Uterus (tissue), 4 donors: Measurements from ENCODE around the gene SYTL2. TPM values are rescaled to one million over a fixed set of nuclear protein-coding genes. Genes with fewer than 3 reads are reported as not detected.

Experiments used
- DNase-seq, 2 donors: peaks; one replicate each; pipeline ENCODE4 v3.0.0-alpha.2; 2019 to 2020
- H3K27ac ChIP-seq, 2 donors: fragments of 200-600 bp; sonication (generic); 1 replicate in 1 of 2; 2 replicates in 1 of 2; pipeline ENCODE4 v1.5.1; 2016 to 2018
- H3K27me3 ChIP-seq, 2 donors: fragments of 200-600 bp; sonication (generic); one replicate each; pipeline ENCODE4 v1.5.1; 2018 to 2019; ENCODE audit warnings: control low read depth in 1 of 2
- H3K36me3 ChIP-seq, 2 donors: fragments of 200-600 bp; sonication (generic); one replicate each; pipeline ENCODE4 v1.5.1; 2019; ENCODE audit warnings: control low read depth in 1 of 2
- H3K4me1 ChIP-seq, 2 donors: fragments of 200-600 bp; sonication (generic); one replicate each; pipeline ENCODE4 v1.5.1; 2018 to 2019; ENCODE audit warnings: control low read depth in 1 of 2
- H3K4me3 ChIP-seq, 2 donors: fragments of 200-600 bp; sonication (generic); 1 replicate in 1 of 2; 2 replicates in 1 of 2; pipeline ENCODE4 v1.5.1; 2018 to 2019; ENCODE audit warnings: mild to moderate bottlenecking in 1 of 2
- H3K9me3 ChIP-seq, 2 donors: fragments of 200-600 bp; sonication (generic); one replicate each; pipeline ENCODE4 v1.5.1; 2019; ENCODE audit warnings: control low read depth in 1 of 2
- POLR2A ChIP-seq, 2 donors: fragments of 450-650 bp; IDR thresholded peaks; one replicate each; pipeline ENCODE4 v1.6.1; 2016; ENCODE audit warnings: antibody characterized with exemption in 2 of 2, mild to moderate bottlenecking in 1 of 2, moderate library complexity in 1 of 2
- intact Hi-C: fragments of 100-400 bp; cut with DNase I; formaldehyde crosslinking; loops from one replicate; pipeline ENCODE4 v1.15.1; 2023; ENCODE audit warnings: low total_unique reads
- total RNA-seq, 4 donors: library from RNA; depleted of rRNA in 3 of 4; stranded (reverse); fragments of >200 nt in 3 of 4; gene quantifications; one replicate each; pipeline versions ENCODE4 v1.1.0 to v1.2.4, GENCODE V29; 2014 to 2023
- TF ChIP-seq, protein P1 (sequence below), 4 experiments: fragments of 200-600 bp in 2 of 4; fragments of 450-650 bp in 2 of 4; sonication (generic) in 2 of 4; IDR thresholded peaks; one replicate each; pipeline ENCODE4 v1.5.1; 2016 to 2019; ENCODE audit warnings: antibody characterized with exemption in 4 of 4, mild to moderate bottlenecking in 2 of 4, moderate library complexity in 1 of 4
- donor health status: DM: yes; HTN: yes; CAD: no.

The SYTL2 gene
- total RNA-seq, 4 donors from 2014 or later = 33.0 to 77.4 (median 39.7) TPM

DNA sequence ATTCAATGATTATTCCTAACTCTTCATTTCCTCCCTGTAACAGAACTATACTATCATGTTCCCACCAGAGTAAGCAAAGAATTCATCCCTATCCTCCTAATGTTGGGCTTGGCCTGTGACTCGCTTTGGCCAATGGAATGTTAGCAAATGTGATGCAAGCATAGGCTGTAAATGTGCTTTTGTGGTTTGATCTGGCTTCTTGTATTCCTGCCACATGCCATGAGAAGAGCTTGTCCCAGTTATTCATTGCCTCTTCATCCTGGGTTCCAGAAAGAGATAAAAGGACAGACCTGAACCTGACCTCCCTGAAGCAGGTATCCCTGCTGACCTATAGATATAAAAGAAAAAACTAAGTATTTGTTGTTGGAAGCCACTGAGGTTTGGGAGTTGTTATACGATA, 51.0 kb downstream of the SYTL2 start:
- TF ChIP-seq, protein P1, sequence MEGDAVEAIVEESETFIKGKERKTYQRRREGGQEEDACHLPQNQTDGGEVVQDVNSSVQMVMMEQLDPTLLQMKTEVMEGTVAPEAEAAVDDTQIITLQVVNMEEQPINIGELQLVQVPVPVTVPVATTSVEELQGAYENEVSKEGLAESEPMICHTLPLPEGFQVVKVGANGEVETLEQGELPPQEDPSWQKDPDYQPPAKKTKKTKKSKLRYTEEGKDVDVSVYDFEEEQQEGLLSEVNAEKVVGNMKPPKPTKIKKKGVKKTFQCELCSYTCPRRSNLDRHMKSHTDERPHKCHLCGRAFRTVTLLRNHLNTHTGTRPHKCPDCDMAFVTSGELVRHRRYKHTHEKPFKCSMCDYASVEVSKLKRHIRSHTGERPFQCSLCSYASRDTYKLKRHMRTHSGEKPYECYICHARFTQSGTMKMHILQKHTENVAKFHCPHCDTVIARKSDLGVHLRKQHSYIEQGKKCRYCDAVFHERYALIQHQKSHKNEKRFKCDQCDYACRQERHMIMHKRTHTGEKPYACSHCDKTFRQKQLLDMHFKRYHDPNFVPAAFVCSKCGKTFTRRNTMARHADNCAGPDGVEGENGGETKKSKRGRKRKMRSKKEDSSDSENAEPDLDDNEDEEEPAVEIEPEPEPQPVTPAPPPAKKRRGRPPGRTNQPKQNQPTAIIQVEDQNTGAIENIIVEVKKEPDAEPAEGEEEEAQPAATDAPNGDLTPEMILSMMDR (IDR thresholded peaks at IDR 0.05) = no peak
- TF ChIP-seq POLR2A (IDR thresholded peaks at IDR 0.05) = no peak
- intact Hi-C loops = no loop called here

DNA sequence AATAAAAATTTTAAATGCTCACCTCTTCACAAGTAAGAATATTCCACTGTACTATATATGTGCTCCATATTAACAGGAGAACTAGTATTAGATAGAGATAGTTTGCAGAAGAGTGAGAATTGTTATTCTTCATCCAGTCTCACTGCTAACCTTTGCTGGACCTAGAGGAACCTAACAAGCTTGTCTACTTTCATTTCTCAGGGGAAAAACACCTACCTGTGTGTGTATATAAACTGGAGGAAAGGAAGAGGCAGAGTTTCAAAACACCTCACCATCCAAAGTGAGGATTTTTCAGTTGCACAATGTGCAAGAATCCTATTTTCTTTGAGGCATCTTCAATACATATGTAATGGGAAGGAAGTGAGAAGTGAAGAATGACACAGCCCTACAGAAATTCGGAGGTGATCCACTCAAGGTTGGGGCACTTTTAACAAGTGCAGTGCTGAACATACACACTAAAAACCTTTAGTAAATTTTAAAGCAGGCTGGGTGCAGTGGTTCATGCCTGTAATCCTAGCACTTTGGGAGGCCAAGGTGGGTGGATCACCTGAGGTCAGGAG, 52.4 kb downstream of the SYTL2 start:
- H3K4me1 ChIP-seq = no peaks in the 10 kb centered on the region
- no peaks in the 10 kb centered on the region for H3K36me3 ChIP-seq
- H3K27me3 ChIP-seq = no peaks in the 10 kb centered on the region
- no peak for DNase-seq
- intact Hi-C loops = no loop called here
- H3K9me3 ChIP-seq = no peaks in the 10 kb centered on the region
- TF ChIP-seq, protein P1 (IDR thresholded peaks at IDR 0.05) = no peak
- no peak for TF ChIP-seq POLR2A (IDR thresholded peaks at IDR 0.05)
- no peak overlapping the region for H3K27ac ChIP-seq
- no peak overlapping the region for H3K4me3 ChIP-seq

More for the DNA sequence above, 51.0 kb downstream of the SYTL2 start:
- H3K9me3 ChIP-seq = no peaks in the 10 kb centered on the region
- no peaks in the 10 kb centered on the region for H3K27me3 ChIP-seq
- H3K27ac ChIP-seq = no peak overlapping the region
- no peaks in the 10 kb centered on the region for H3K36me3 ChIP-seq
- H3K4me3 ChIP-seq = no peak overlapping the region
- no peak for DNase-seq
- no peaks in the 10 kb centered on the region for H3K4me1 ChIP-seq

DNA sequence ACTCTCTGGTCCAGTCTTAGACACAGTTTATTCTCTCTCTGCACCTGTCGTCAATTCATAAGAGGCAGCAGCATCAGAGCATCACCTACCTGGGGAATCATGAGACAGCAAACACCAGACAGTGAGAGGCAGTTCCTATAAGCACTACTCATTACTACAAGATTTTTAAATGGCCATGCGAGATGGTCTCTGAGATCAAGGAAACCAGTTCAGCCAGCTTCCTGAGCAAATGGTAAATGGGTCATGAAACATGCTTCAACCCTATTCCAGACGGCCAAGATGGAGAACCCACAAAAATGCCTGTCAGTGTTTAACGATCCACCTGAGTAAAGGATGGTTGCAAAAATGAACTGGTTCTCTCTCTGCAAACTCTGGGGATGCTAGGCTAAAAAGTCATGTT, 52.9 kb downstream of the SYTL2 start:
- no peak for DNase-seq
- H3K27me3 ChIP-seq = no peaks in the 10 kb centered on the region
- no peak overlapping the region for H3K27ac ChIP-seq
- no peaks in the 10 kb centered on the region for H3K9me3 ChIP-seq
- TF ChIP-seq, protein P1 (IDR thresholded peaks at IDR 0.05) = no peak
- TF ChIP-seq POLR2A (IDR thresholded peaks at IDR 0.05) = no peak
- no peaks in the 10 kb centered on the region for H3K4me1 ChIP-seq
- intact Hi-C loops = no loop called here
- no peaks in the 10 kb centered on the region for H3K36me3 ChIP-seq
- H3K4me3 ChIP-seq = no peak overlapping the region

DNA sequence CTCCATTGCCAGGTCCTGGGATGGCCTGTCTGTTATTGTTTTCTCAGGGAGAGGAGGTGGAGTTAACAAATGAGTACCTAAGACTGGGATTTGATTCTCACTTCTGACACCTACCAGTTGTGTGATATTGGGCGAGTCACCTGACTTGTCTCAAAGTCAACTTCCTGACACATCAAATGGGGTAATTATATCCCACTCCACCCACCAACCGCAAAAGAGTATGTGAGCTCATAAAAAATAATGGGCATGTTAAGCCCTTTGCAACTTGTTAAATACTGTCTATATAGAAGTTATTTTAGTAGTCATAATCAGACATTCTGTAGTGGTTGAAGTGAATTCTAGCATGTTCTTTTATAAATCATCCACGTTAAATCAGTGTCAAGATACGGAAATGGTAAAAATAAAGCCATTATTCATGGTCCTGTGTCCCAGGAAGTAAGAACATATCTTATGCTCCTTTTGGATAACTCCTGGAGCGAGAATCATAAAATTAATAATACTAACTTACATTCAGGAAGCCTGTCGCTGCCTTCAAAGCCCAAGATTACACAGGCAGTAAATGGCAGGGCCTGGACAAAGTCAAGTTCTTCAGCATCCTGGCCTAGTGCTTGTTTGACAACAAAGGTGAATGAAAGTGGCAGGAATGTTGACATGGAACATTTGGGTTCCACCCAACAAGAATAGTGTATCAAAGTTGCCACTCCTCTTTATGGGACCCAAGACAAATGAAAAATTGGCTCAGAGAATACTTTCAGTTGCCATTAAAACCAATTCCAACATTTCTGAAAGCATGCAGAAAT, 54.3 kb downstream of the SYTL2 start:
- Histone ChIP-seq H3K4me3 (no peak overlapping the region), H3K9me3 (no peaks in the 10 kb centered on the region), H3K27me3 (no peaks in the 10 kb centered on the region), H3K27ac (no peak overlapping the region), H3K36me3 (no peaks in the 10 kb centered on the region), H3K4me1 (no peaks in the 10 kb centered on the region)
- no peak for DNase-seq
- intact Hi-C loops = no loop called here
- no peak for TF ChIP-seq POLR2A (IDR thresholded peaks at IDR 0.05)
- TF ChIP-seq, protein P1 (IDR thresholded peaks at IDR 0.05) = no peak

DNA sequence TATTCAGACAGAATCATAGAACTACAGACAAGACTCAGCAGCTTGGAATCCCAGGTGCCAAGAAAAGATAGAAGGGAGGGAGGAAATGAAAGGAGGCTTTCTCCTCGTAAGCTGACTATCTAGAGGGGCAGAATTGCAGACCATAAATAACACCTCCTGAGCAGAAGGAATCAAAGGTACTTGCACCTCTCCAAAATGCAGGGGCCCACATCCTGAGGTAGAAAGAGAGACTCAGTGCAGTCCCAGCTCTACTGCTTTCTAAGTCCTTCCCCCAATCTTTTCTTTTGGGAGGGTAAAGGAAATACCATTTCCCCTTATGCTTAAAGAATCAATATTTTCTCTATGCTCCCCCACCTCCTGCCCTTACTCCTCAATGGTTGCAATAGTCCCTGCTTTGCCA, 55.2 kb downstream of the SYTL2 start:
- TF ChIP-seq, protein P1 (IDR thresholded peaks at IDR 0.05) = no peak
- TF ChIP-seq POLR2A (IDR thresholded peaks at IDR 0.05) = no peak
- Histone ChIP-seq H3K36me3 (no peaks in the 10 kb centered on the region), H3K4me1 (no peaks in the 10 kb centered on the region), H3K27ac (no peak overlapping the region), H3K4me3 (no peak overlapping the region), H3K27me3 (no peaks in the 10 kb centered on the region), H3K9me3 (no peaks in the 10 kb centered on the region)
- intact Hi-C loops = no loop called here
- DNase-seq = no peak
